Fibroblast of the aortic adventitia (primary cell): ENCODE data around the gene NQO1. TPM values are rescaled to one million over a fixed set of nuclear protein-coding genes. Genes with fewer than 3 reads are reported as not detected.
"Not testable (repeated sequence)": the region's sequence is repeated elsewhere in the genome, so short reads cannot be mapped to it uniquely, and the experiment has no call there.

Experiments
- DNase-seq: peaks from one replicate; pipeline ENCODE4 v3.0.0-alpha.2; 2010; ENCODE audit warnings: low read depth
- H3K4me3 ChIP-seq: 2 replicates; pipeline ENCODE4 v1.5.1; 2011; ENCODE audit warnings: low read depth, mild to moderate bottlenecking, control low read depth, low read length, moderate library complexity
- CTCF ChIP-seq: IDR thresholded peaks from 2 replicates; pipeline ENCODE4 v1.5.1; 2011; ENCODE audit warnings: mild to moderate bottlenecking, low read length, control low read depth, inconsistent platforms; ENCODE audit not compliant: insufficient read depth
- total RNA-seq: library from RNA; depleted of rRNA; stranded (reverse); fragments of >200 nt; gene quantifications from 2 replicates; pipeline ENCODE4 v1.2.3, GENCODE V29; 2012; ENCODE audit warnings: low replicate concordance

NQO1 gene
- total RNA-seq, 1 donor: 302 TPM

- no peak overlapping the region for H3K4me3 ChIP-seq
- DNase-seq: no peak
- TF ChIP-seq CTCF: no peak
Observed at GRCh38 chr16:69767459-69768229, 41.3 kb upstream of the NQO1 start.

- peak overlapping the region; percentile 98 for H3K4me3 ChIP-seq
- TF ChIP-seq CTCF: no peak
- peak; percentile 30 for DNase-seq
Observed at GRCh38 chr16:69763599-69763942, 37.2 kb upstream of the NQO1 start.

GRCh38 chr16:69762814-69763598 lies 36.6 kb upstream of the NQO1 start:
- peak overlapping the region; percentile 98 for H3K4me3 ChIP-seq
- no peak for TF ChIP-seq CTCF
- DNase-seq: peak; percentile 49

- TF ChIP-seq CTCF: no peak
- peak within 1 kb of the TSS; percentile 98 for H3K4me3 ChIP-seq
- DNase-seq: peak; percentile 46
Observed at GRCh38 chr16:69761983-69762813, 35.8 kb upstream of the NQO1 start, which contains the start of gene WWP2. WWP2 (plus strand) TSS chr16:69762332; CDS start chr16:69787011, 24,679 bp downstream.

- DNase-seq, H3K4me3 ChIP-seq: not testable (repeated sequence)
Observed at GRCh38 chr16:69757375-69757774, 31.0 kb upstream of the NQO1 start.

GRCh38 chr16:69756705-69757104 lies 30.3 kb upstream of the NQO1 start:
- H3K4me3 ChIP-seq: no peak overlapping the region
- TF ChIP-seq CTCF: no peak
- no peak for DNase-seq
